ENCODE results near the gene SAFB.
"Not testable (repeated sequence)": the region's sequence is repeated elsewhere in the genome, so short reads cannot be mapped to it uniquely, and the experiment has no call there.

SAFB gene

DNA sequence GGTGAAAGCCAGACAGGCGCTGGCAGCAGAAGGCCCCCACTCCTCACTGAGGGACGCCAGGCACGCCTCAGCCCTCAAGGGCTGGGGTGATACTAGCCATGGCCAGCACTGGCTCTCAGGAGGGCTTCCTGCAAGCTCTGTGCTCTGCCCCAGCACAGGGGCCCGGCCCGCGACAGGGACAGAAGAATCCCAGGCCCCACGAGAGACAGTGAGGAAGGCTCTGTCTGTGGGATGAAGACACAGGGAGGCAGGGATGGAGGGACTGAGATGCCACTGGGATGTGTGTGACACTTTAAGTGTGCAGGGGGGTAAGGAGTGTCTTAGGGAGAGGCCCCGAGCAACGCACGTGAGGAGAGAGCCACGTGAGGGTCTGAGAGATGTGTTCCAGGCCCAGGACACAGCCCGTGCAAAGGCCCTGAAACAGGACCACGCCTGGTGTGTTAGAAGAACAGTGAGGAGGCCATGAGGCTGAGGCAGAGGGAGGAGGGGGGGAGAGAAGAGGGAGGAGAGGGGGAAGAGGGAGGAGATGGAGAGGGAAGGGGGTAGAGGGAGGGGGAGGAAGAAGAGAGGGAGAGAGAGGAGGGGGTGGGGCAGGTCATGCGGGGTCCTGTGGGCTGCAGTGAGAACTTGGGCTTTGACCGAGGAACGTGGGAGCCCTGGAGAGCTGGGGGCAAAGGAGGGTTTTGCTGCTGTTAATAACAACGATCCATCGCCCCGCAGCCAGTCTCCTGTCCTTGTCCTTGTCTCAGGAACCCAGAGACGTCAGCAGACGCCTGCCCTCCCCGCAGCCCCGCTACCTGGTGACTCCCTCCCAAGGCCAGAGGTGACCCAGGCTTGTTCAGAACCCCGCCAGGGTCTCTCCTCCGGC, 74.4 kb downstream of the SAFB start:
- no peaks in the 10 kb centered on the region for H3K4me1 ChIP-seq (ENCODE audit: insufficient read depth, low read length)
- H2AFZ ChIP-seq (ENCODE audit: low read depth, low read length), result no peak overlapping the region
- no peaks in the 10 kb centered on the region for H3K27me3 ChIP-seq (ENCODE audit: insufficient read depth, low read length)
- H3K9me3 ChIP-seq (ENCODE audit: low read length), result peaks cover 2% of the 10 kb centered on the region
- H3K4me3 ChIP-seq (ENCODE audit: low read length), result no peak overlapping the region
- H3K36me3 ChIP-seq (ENCODE audit: insufficient read depth, low read length), result peaks cover 70% of the 10 kb centered on the region

- Histone ChIP-seq H3K27me3 (ENCODE audit: insufficient read depth, low read length) (no peaks in the 10 kb centered on the region), H3K4me1 (ENCODE audit: insufficient read depth, low read length) (no peaks in the 10 kb centered on the region), H3K9me3 (ENCODE audit: low read length) (peaks cover 2% of the 10 kb centered on the region), H3K4me3 (ENCODE audit: low read length) (no peak overlapping the region), H3K36me3 (ENCODE audit: insufficient read depth, low read length) (peaks cover 63% of the 10 kb centered on the region), H2AFZ (ENCODE audit: low read depth, low read length) (no peak overlapping the region)
Measured at GRCh38 chr19:5697890-5698634, 75.2 kb downstream of the SAFB start.

- Histone ChIP-seq H3K36me3 (ENCODE audit: insufficient read depth, low read length) (peaks cover 63% of the 10 kb centered on the region), H3K4me1 (ENCODE audit: insufficient read depth, low read length) (no peaks in the 10 kb centered on the region), H3K9me3 (ENCODE audit: low read length) (peaks cover 7% of the 10 kb centered on the region), H3K27me3 (ENCODE audit: insufficient read depth, low read length) (no peaks in the 10 kb centered on the region), H2AFZ (ENCODE audit: low read depth, low read length) (no peak overlapping the region), H3K4me3 (ENCODE audit: low read length) (no peak overlapping the region)
Measured at GRCh38 chr19:5698635-5699422, 75.9 kb downstream of the SAFB start.

DNA sequence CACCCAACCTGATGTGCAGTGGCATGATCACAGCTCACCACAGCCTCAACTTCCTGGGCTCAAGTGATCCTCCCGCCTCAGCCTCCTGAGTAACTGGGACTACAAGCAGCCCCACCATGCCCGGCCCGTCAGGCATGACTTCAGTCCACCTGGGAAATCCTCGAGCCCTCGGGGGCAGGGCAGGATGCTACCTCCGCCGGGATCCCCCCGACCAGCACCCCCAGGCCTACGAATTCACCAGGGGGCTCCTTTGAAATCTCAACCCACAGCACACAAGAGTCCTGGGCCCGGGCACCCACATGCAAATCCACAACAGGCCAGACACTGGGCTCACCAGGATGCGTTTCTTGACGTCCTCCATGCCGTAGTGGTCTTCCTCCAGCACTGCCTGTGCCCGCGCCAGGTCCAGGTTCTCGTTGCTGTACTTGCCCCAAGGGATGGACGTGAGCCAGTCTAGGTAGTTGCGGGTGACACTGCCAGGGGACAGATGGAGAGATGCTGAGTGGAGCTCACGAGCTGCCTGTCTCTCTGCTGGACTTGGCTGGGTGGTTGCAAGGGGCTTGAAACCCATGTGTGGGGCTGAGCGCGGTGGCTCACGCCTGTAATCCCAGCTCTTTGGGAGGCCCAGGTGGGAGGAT, 77.7 kb downstream of the SAFB start:
- H2AFZ ChIP-seq (ENCODE audit: low read depth, low read length), result no peak overlapping the region
- H3K27me3 ChIP-seq (ENCODE audit: insufficient read depth, low read length), result no peaks in the 10 kb centered on the region
- H3K4me3 ChIP-seq (ENCODE audit: low read length), result no peak overlapping the region
- H3K4me1 ChIP-seq (ENCODE audit: insufficient read depth, low read length), result no peaks in the 10 kb centered on the region
- peaks cover 63% of the 10 kb centered on the region for H3K36me3 ChIP-seq (ENCODE audit: insufficient read depth, low read length)
- H3K9me3 ChIP-seq (ENCODE audit: low read length), result peaks cover 7% of the 10 kb centered on the region

- not testable (repeated sequence) for H3K4me3 ChIP-seq (ENCODE audit: low read length); H3K9me3 ChIP-seq (ENCODE audit: low read length); H2AFZ ChIP-seq (ENCODE audit: low read depth, low read length); H3K4me1 ChIP-seq (ENCODE audit: insufficient read depth, low read length); H3K27me3 ChIP-seq (ENCODE audit: insufficient read depth, low read length)
- H3K36me3 ChIP-seq (ENCODE audit: insufficient read depth, low read length), result peaks cover 61% of the 10 kb centered on the region
Measured at GRCh38 chr19:5702053-5702410, 79.1 kb downstream of the SAFB start.

- H3K36me3 ChIP-seq (ENCODE audit: insufficient read depth, low read length), result peaks cover 62% of the 10 kb centered on the region
- H3K9me3 ChIP-seq (ENCODE audit: low read length), result peaks cover 7% of the 10 kb centered on the region
Measured at GRCh38 chr19:5703819-5704818, 81.2 kb downstream of the SAFB start.

GRCh38 chr19:5705552-5705951, 82.7 kb downstream of the SAFB start:
- Histone ChIP-seq H3K27me3 (ENCODE audit: insufficient read depth, low read length) (no peaks in the 10 kb centered on the region), H3K4me3 (ENCODE audit: low read length) (no peak overlapping the region), H2AFZ (ENCODE audit: low read depth, low read length) (no peak overlapping the region), H3K4me1 (ENCODE audit: insufficient read depth, low read length) (no peaks in the 10 kb centered on the region), H3K9me3 (ENCODE audit: low read length) (peaks cover 7% of the 10 kb centered on the region), H3K36me3 (ENCODE audit: insufficient read depth, low read length) (peaks cover 64% of the 10 kb centered on the region)

More at GRCh38 chr19:5703819-5704818, 81.2 kb downstream of the SAFB start:
- no peaks in the 10 kb centered on the region for H3K4me1 ChIP-seq (ENCODE audit: insufficient read depth, low read length)
- no peak overlapping the region for H2AFZ ChIP-seq (ENCODE audit: low read depth, low read length)
- no peak overlapping the region for H3K4me3 ChIP-seq (ENCODE audit: low read length)
- H3K27me3 ChIP-seq (ENCODE audit: insufficient read depth, low read length), result no peaks in the 10 kb centered on the region

- Histone ChIP-seq H3K4me1 (ENCODE audit: insufficient read depth, low read length) (no peaks in the 10 kb centered on the region), H3K9me3 (ENCODE audit: low read length) (peaks cover 5% of the 10 kb centered on the region), H3K36me3 (ENCODE audit: insufficient read depth, low read length) (peaks cover 72% of the 10 kb centered on the region), H3K4me3 (ENCODE audit: low read length) (no peak overlapping the region), H2AFZ (ENCODE audit: low read depth, low read length) (no peak overlapping the region), H3K27me3 (ENCODE audit: insufficient read depth, low read length) (no peaks in the 10 kb centered on the region)
Measured at GRCh38 chr19:5706876-5707573, 84.1 kb downstream of the SAFB start.

DNA sequence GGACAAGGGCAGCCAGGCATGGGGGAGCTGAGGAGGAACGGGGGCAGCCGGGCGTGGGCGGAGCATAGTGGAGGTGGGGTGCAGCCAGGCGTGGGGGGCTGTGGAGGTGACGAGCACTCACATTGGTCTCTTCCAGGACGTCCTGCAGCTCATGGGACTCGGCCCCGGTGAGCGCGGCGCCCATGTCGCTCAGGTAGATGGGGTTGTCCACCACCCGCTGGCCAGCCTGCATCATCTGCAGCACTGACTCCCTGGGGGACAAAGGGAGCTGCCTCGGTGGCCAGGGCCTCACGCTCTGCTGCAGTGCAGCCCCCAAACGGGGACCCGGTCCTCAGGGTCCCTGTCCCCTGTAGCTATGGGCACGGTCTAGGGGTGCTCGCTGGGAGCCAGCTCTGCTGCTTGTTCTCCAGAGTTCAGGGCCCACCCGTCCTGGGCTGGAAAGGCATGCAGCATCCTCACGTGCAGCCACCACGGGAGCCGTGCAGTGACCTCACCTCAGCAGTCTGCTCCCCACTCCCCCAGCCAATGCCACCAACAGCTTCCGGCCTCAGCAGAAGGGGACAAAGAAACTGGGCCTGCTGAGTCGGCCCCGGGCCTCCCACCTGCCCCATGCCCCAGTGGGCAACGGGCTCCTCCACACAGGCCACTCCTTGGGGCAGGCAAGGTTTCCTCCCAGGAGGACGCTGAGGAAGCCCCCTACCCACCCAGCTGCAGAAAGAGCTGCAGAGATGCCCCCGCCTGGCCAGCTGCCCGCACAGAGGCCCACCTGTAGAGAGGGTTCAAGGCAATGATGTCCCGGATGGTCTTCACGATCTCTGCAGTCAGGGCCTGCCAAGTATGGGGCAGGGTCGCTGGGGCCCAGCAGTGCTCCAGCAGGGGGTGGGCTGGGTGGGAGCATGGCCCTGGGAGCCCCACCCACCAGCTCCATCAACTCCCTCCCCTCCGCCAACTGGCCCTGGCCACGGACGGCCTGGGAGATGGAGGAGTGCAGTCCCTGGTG, 85.0 kb downstream of the SAFB start:
- Histone ChIP-seq H2AFZ (ENCODE audit: low read depth, low read length) (no peak overlapping the region), H3K36me3 (ENCODE audit: insufficient read depth, low read length) (peaks cover 79% of the 10 kb centered on the region), H3K4me3 (ENCODE audit: low read length) (no peak overlapping the region), H3K4me1 (ENCODE audit: insufficient read depth, low read length) (no peaks in the 10 kb centered on the region), H3K9me3 (ENCODE audit: low read length) (peaks cover 5% of the 10 kb centered on the region), H3K27me3 (ENCODE audit: insufficient read depth, low read length) (no peaks in the 10 kb centered on the region)

GRCh38 chr19:5711025-5711424, 88.1 kb downstream of the SAFB start:
- Histone ChIP-seq H3K27me3 (ENCODE audit: insufficient read depth, low read length) (no peaks in the 10 kb centered on the region), H3K4me3 (ENCODE audit: low read length) (no peak overlapping the region), H3K4me1 (ENCODE audit: insufficient read depth, low read length) (no peaks in the 10 kb centered on the region), H3K9me3 (ENCODE audit: low read length) (no peaks in the 10 kb centered on the region), H2AFZ (ENCODE audit: low read depth, low read length) (no peak overlapping the region), H3K36me3 (ENCODE audit: insufficient read depth, low read length) (peaks cover 60% of the 10 kb centered on the region)

Measured in neuron (in vitro differentiated cells).